Adrenal gland (tissue), 12 donors: ENCODE results near the gene TNXB. TPM values are rescaled to one million over a fixed set of nuclear protein-coding genes. Genes with fewer than 3 reads are reported as not detected.
A peak's percentile ranks its signal among the peaks of the same experiment; 100 is the strongest.

Source experiments
- DNase-seq, 7 donors: peaks; one replicate each; pipeline ENCODE4 v3.0.0-alpha.2; 2019 to 2020
- H3K27ac ChIP-seq, 5 donors: fragments of 200-600 bp; sonication (generic) in 4 of 5; 1 replicate in 3 of 5; 2 replicates in 2 of 5; pipeline versions ENCODE4 v1.5.1 to v1.8.0; 2016 to 2020; ENCODE audit warnings: mild to moderate bottlenecking in 1 of 5
- H3K27me3 ChIP-seq: fragments of 200-600 bp; 2 replicates; pipeline ENCODE4 v1.8.0; 2021
- H3K36me3 ChIP-seq, 2 donors: fragments of 200-600 bp; replicated peaks in 1 of 2; 1 replicate in 1 of 2; 2 replicates in 1 of 2; pipeline versions ENCODE4 v1.5.1 to v1.8.0; 2018 to 2022
- H3K4me1 ChIP-seq, 2 donors: fragments of 200-600 bp; replicated peaks in 1 of 2; 1 replicate in 1 of 2; 2 replicates in 1 of 2; pipeline versions ENCODE4 v1.5.1 to v1.8.0; 2018 to 2021
- H3K4me3 ChIP-seq, 4 donors: fragments of 200-600 bp; sonication (generic) in 3 of 4; one replicate each; pipeline ENCODE4 v1.5.1; 2016 to 2018
- H3K9me3 ChIP-seq, 3 donors: fragments of 200-600 bp; sonication (generic) in 1 of 3; replicated peaks in 1 of 3; 1 replicate in 2 of 3; 2 replicates in 1 of 3; pipeline versions ENCODE4 v1.5.1 to v1.8.0; 2016 to 2021
- CTCF ChIP-seq, 6 experiments: fragments of 450-650 bp in 4 of 6; fragments of 200-600 bp in 2 of 6; sonication (generic) in 1 of 6; IDR thresholded peaks; 1 replicate in 5 of 6; 2 replicates in 1 of 6; pipeline versions ENCODE4 v1.5.1 to v1.8.0; 2016 to 2021; ENCODE audit warnings: antibody characterized with exemption in 6 of 6, mild to moderate bottlenecking in 2 of 6, moderate library complexity in 1 of 6
- POLR2A ChIP-seq, 2 donors: fragments of 450-650 bp; IDR thresholded peaks; one replicate each; pipeline ENCODE4 v1.6.1; 2017; ENCODE audit warnings: antibody characterized with exemption in 2 of 2, mild to moderate bottlenecking in 2 of 2, moderate library complexity in 1 of 2
- WGBS, 4 donors: extraction: QIAGEN DNeasy Blood & Tissue Kit in 2 of 4; methylation state at CpG; one replicate each; pipeline versions ENCODE4 v1.1.5 to v1.1.7; 2013 to 2017; 5-methylcytosine and 5-hydroxymethylcytosine counted together
- intact Hi-C, 2 donors: fragments of 100-400 bp; cut with DNase I; formaldehyde crosslinking; loops; one replicate each; pipeline versions ENCODE4 v1.14.1 to v1.15.0; 2022 to 2023
- polyA plus RNA-seq, 3 donors: library from polyadenylated mRNA; stranded (reverse); fragments of 200-250 nt in 2 of 3; fragments of 350-450 nt in 1 of 3; fragmentation: Illumina TruSeq in 1 of 3; extraction: RNeasy Lipid Tissue Mini Kit (QIAGEN cat#74804) in 1 of 3; gene quantifications; one replicate each; pipeline ENCODE4 v1.2.3, GENCODE V29; 2013 to 2014
- total RNA-seq, 9 donors: library from RNA; depleted of rRNA in 4 of 9; stranded (reverse); fragments of >200 nt in 4 of 9; fragments of 120-200 nt in 1 of 9; fragmentation: NEBNext Ultra II Directional in 1 of 9; extraction: Animal tissue kit (Norgen Biotek cat#: 25700) in 1 of 9; gene quantifications; one replicate each; pipeline versions ENCODE4 v1.1.0 to v1.2.4, GENCODE V29; 2013 to 2023
- donor health status: healthy with polysubstance abuse.
- donor health status: Bipolar disorder and iron deficiency.
- donor health status: DM: yes; HTN: yes; CAD: no.
- donor health status: DM: no; HTN: no; CAD: no.
- donor health status: DM: no; HTN: no; CAD: no.
- donor health status: DM: yes; HTN: yes; CAD: no.

Gene TNXB
- total and polyA plus RNA-seq, 12 donors = 19.6 to 506 (median 213) TPM

GRCh38 chr6:32154514-32155161, 45.5 kb upstream of the TNXB start:
- peak; percentile 70 to 88 (median 75) for DNase-seq
- 4 to 17% (median 6%) methylated on average over 6 to 34 of the region's 34 CpGs for WGBS, 4 donors
- no peaks in the 10 kb centered on the region for H3K9me3 ChIP-seq
- peaks cover 0 to 34% of the 10 kb centered on the region in 2 donors for H3K36me3 ChIP-seq
- peak overlapping the region; percentile 62 to 89 (median 76) for H3K4me3 ChIP-seq
- intact Hi-C loops = loop anchor here in 1 of 2 donors (5.0 kb wide), 1 partner anchor 37 kb away; no protein-coding TSS in a partner anchor
- H3K4me1 ChIP-seq = peaks cover 14 to 20% of the 10 kb centered on the region in 2 donors
- peak overlapping the region; percentile 73 to 94 (median 86) for H3K27ac ChIP-seq
- peak; percentile 12 to 73 (median 64) for TF ChIP-seq CTCF (IDR thresholded peaks at IDR 0.05)
- TF ChIP-seq POLR2A (IDR thresholded peaks at IDR 0.05) = no peak
- no peaks in the 10 kb centered on the region for H3K27me3 ChIP-seq

- H3K27me3 ChIP-seq = no peaks in the 10 kb centered on the region
- no peaks in the 10 kb centered on the region for H3K9me3 ChIP-seq
- peak; percentile 90 to 97 (median 94) for DNase-seq
- 0 to 1% (median 0%) methylated on average over 25 to 52 of the region's 52 CpGs for WGBS, 4 donors
- intact Hi-C loops = no loop called here
- peak within 1 kb of the TSS; percentile 62 to 89 (median 76) for H3K4me3 ChIP-seq
- H3K27ac ChIP-seq = peak within 1 kb of the TSS; percentile 73 to 94 (median 86)
- peaks cover 0 to 29% of the 10 kb centered on the region in 2 donors for H3K36me3 ChIP-seq
- peaks cover 14 to 20% of the 10 kb centered on the region in 2 donors for H3K4me1 ChIP-seq
- TF ChIP-seq CTCF (IDR thresholded peaks at IDR 0.05) = peak in 5 of 6 experiments; percentile 13 to 34 (median 25)
- TF ChIP-seq POLR2A (IDR thresholded peaks at IDR 0.05) = peak; percentile 13 to 39
Measured at GRCh38 chr6:32153564-32154513, 44.7 kb upstream of the TNXB start, which contains the start of gene PPT2. PPT2 (plus strand) TSS chr6:32154141; CDS start chr6:32154595, 454 bp downstream.

- DNase-seq = peak; percentile 34 to 76 (median 51)
- H3K27me3 ChIP-seq = no peaks in the 10 kb centered on the region
- TF ChIP-seq POLR2A (IDR thresholded peaks at IDR 0.05) (peak in 1 of 2 donors; percentile 21), CTCF (IDR thresholded peaks at IDR 0.05) (no peak)
- peak overlapping the region; percentile 2 to 94 (median 86) for H3K27ac ChIP-seq
- 18 to 26% (median 22%) methylated on average over 32 to 35 of the region's 35 CpGs for WGBS, 4 donors
- H3K4me3 ChIP-seq = peak overlapping the region in 2 of 4 donors; percentile 66 to 89
- H3K36me3 ChIP-seq = peaks cover 0 to 20% of the 10 kb centered on the region in 2 donors
- intact Hi-C loops = no loop called here
- H3K9me3 ChIP-seq = no peaks in the 10 kb centered on the region
- peaks cover 14 to 20% of the 10 kb centered on the region in 2 donors for H3K4me1 ChIP-seq
Measured at GRCh38 chr6:32152769-32153563, 43.8 kb upstream of the TNXB start.
